DMS153 treated with DMSO at 0.1 percent for 48 hours (cell line): ENCODE data around the gene CTAGE8.
"Not testable (repeated sequence)": the region's sequence is repeated elsewhere in the genome, so short reads cannot be mapped to it uniquely, and the experiment has no call there.

Source experiments
- DNase-seq: peaks from one replicate; lab custom pipeline; 2025; ENCODE audit not compliant: unreplicated experiment; lab: John Stamatoyannopoulos, UW

Gene CTAGE8, protein sequence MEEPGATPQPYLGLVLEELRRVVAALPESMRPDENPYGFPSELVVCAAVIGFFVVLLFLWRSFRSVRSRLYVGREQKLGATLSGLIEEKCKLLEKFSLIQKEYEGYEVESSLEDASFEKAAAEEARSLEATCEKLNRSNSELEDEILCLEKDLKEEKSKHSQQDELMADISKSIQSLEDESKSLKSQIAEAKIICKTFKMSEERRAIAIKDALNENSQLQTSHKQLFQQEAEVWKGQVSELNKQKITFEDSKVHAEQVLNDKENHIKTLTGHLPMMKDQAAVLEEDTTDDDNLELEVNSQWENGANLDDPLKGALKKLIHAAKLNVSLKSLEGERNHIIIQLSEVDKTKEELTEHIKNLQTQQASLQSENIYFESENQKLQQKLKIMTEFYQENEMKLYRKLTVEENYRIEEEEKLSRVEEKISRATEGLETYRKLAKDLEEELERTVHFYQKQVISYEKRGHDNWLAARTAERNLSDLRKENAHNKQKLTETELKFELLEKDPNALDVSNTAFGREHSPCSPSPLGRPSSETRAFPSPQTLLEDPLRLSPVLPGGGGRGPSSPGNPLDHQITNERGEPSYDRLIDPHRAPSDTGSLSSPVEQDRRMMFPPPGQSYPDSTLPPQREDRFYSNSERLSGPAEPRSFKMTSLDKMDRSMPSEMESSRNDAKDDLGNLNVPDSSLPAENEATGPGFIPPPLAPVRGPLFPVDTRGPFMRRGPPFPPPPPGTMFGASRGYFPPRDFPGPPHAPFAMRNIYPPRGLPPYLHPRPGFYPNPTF

DNA sequence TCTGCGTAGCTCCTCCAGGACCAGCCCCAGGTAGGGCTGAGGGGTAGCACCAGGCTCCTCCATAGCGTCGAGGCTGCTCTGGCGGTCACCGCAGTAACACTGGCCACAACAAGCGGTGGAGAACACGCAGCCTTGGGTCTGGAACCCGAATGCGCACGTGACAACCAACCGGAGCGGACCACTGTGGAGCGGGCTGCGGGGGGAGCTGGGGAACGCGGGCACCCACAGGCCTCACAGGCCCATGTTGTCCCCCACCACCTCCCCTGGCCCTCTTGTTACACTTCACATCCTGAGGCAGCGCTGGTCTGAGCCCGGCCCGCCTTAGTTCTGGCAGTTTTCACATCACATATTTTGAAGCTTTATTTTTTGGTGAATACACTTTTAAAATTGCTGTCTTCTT, at the start of gene CTAGE8:
Gene CTAGE8, minus strand, starts transcription at position 101 of the 400 bp plus-strand sequence. Its CDS starts 38 bp downstream, at position 63.
- DNase-seq, result not testable (repeated sequence)

DNA sequence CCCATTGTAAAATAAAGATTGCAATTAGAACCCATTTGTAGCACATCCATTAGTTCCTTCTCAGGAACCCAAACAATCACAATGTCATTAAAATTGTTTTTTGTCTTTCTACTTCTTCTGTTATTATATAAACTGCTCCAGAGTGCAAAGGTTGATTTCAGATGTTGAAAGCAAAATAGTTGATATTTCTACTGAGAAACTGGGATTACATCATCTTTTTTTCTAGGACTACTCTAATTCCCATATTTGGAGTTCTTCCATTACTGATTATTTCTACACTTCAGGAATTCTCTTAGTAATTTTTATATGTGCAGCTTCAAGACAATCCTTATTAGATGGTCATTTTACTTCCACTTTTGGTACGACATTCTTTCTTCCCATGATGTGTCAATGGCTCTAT, 48.4 kb upstream of the CTAGE8 start:
- not testable (repeated sequence) for DNase-seq

DNA sequence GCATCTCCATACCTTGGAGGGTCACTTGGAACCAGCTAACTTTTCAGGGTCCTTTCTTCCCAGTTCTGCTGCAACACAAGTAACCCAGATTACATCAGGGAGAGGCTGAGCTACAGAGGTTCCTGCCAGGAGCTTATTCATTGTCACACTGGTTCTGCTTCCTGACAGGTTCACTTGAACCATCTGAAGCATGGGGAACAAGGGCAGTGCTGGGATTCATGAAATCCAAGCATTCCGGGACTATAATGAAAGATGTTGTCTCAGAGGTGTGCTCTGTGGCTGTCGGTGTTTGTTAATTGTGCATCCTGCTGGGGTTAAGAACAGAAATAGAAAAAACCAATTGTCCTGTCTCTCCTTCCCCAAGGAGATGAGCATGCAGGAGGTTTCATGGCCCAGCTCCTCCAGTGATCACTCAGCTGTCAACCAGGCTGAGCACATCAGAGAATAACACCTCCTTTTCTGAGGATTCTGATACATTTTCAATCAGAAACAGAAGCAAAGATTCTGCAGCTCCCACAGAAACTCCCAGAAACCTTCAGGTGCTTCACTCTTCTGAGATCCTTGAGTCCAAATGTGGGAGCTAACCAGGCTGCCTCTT, 42.9 kb upstream of the CTAGE8 start, which contains the start of gene OR2A1:
Gene OR2A1, plus strand, starts transcription at position 548 of the 598 bp plus-strand sequence. CDS start 5,706 bp downstream, outside the sequence.
- not testable (repeated sequence) for DNase-seq

DNA sequence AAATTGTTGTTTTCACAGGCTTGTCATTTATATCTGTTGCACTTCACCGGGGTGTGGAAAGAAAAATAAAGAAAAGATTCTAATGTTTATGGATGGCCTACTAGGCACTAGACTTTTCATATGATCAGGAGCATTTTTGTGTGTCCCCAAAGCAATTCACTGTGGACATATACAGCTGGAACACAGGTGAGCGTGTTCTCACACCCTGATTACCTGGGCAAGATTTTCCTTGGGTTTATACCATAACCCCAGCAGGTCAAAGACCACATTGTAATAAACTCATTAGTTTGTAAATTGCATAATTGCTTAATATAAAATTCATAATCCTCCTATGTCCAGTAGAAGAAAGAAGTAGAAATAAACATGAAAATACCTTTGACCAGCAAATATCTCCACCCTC, 42.1 kb upstream of the CTAGE8 start:
- DNase-seq, result not testable (repeated sequence)

DNA sequence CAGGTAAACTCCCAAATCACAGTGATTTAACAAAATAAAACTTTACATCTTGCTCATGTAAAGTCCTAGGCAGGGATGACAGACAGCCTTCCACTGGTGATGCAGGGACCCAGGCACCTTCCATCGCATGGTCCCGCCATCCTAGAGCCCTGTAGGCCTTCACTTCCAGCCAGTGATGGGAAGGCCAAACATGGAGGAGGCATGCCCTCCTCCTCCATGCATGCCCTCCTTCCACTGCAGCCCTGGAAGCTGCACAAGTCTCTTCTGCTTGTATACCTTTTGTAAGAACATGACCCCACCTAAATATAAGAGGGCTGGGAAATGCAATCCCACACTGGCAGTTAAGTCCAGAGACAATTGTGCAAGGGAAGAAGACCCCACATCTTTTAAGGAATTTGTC, 40.6 kb upstream of the CTAGE8 start:
- not testable (repeated sequence) for DNase-seq

DNA sequence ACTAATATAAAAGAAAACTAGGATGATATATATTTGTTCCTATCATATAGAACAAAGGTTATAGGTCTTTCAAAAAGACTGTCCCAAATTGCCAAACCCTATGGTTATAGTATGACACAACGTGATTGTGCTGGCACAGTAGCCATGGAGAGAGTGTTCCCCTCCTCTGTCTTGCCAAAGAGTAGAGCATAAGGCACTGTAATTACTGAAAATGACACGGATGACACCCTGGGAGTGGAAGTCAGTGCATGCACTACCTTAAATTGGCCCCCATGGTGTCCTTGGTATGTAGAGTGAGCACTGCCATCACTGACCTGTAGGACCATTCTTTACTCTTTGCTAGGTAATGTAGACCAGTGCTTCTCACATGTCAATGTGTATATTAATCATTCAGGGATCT, 36.1 kb upstream of the CTAGE8 start:
- not testable (repeated sequence) for DNase-seq

DNA sequence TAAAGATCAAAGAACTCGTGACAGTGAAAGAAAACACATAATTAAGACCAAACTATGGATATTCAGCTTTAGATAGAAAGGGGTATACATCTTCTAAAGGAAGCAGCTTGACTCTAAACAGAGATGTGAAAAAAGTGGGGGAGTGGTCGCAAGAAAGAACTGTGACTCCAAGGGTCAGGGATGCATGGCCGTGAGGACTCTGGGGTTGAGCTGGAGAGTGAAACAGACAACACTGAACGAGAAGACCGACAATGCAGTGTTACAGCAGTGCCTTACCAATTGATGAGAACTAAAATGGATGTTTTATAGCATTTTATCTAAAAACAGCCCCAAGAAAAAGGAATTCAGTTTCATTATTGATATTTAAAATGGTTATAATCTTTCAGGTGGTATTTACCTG, 34.5 kb upstream of the CTAGE8 start:
- not testable (repeated sequence) for DNase-seq

DNA sequence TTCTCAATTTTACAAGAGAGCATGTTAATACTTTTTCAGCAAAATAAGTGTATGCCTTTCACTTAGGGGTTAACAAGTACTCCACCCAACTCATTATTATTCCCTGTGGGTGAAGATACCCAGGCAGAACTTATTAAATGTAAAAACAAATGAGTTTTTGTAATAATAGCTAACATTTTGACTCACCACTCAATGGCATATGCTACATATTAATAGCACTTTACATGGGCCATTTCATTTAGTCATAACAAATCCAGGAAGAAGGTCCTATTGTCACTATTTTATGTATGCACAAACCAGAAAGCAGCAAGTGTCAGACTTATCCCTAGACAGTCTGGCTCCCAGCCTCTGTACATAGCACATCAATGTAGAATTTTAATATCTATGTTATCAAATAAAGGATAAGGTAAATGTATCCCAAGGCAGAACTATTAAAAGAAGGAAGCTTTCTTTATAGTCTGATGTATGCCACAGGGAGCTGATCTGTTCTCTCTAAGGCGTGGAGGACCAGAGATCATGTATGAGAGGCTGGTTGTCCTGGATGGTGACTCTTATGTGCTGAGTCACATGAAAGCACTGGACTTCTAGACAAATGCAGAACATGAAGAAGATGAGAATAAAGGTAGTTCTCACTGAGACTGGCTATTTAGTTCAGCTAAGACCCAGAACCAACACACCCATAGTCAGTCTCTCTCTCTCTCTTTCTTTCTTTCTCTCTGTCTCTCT, 33.7 kb upstream of the CTAGE8 start:
- DNase-seq, result not testable (repeated sequence)

DNA sequence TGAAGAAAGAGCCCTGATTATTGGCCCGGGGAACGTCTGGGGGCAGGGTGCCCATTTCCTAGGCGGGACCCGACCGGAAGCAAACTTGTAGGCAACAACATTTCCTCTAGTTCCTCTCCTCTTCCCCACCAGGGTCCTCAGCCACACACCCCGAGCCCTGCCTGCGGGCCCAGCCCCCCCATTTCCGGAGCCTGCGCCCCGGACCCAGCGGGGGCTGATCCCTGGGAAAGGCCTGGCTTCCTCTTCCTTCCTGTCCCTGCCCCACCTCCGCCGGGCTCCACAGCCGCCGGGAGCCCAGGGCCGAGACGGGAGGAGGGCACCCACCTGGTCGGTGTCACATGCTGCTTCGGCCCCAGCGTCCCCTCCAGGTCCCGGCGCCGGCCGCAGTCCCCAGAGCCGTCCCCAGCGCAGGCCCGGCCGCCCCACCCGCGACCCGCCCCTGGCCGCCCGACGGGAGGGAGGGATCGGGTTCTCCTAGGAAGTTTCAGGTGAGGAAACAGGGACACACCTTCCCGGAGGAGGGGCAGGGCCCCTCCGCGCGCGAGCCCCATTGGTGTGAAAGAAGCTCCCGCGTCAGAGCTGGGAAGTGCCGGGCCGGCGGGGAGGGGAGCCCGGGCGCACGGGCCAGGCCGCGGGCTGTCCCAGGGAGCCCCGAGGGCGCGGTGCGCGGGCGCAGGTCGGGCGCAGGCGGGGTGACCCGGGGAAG, 24.9 kb upstream of the CTAGE8 start:
- not testable (repeated sequence) for DNase-seq

DNA sequence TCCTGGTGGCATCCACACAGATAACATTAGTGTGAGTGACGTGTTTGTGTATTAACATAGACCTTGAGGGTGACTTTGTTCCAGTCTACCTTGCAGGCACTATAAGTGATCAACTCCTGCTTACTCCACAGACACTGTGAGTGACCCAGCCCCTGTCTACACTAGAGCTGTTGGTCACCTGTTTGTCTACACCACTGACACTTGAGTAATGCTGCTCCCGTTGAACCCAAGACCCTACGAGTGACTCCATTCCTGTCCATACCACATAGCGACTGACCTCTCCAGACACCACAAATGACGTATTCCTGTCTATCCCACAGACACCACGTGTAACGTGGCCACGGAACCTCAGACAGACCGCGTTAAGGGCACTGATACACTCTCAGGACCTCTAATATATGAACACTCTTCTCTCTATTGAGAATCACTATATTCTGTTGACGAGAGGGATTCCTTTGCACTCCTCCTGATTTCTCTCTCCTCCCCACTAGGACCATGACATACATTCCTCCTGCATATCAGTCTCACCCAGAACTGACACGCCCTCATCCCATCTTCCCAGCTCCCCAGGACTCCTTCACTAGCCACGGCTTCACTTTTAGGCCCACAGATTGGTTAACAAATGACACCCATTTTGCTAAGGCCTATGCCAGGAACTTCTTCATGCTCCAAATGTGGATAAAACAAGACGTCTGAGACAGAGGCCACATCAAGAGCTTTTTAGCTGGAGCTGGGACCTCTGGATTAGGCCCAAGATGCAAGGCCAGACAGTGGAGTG, 23.5 kb upstream of the CTAGE8 start:
- not testable (repeated sequence) for DNase-seq

DNA sequence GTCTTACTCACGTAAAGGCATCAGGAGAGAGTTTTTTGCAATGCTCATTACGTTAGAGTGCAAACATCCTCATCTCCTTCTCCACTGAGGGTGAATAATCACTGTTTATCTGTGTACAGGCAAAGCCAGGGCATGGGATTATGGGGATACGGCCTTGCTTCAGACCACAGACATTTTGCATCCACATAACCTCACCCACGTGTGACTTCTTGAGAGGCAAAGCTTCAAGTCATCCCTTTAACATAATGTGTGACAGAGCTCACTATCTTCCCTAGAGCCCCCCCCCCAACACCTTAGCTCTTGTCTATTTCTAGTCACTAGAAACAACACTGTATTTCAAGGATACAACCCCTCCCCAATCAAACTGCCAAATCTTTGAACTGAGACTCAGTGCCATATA, 22.5 kb upstream of the CTAGE8 start:
- DNase-seq, result not testable (repeated sequence)

DNA sequence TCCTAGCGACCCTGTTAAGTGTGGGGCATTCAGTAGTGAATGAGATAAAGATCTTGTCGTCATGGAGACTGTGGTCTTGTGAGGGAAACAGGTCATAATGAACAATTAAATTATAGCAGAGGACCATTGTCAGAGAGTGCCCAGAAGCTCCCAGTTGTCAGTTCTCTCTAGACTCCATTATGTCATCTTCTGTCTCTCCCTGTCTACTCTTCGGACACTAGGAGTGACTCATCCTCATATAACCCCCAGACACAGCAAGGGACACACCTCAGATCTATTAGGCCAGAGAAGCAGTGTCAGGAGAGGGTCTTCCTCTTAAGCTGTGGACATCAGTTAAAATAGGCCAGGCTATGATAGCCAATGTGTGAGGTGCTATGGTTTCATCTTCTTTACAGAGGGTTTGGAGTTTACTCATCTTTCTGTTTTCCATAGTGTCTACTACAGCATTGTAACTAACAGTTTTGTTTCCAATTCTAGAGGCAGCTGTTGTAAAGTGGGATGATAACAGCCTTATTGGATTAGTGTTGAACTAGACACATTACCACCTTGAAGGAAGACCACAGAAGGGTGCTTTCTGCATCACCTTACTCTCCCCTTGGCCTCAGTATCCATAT, 18.2 kb upstream of the CTAGE8 start:
- DNase-seq, result not testable (repeated sequence)

DNA sequence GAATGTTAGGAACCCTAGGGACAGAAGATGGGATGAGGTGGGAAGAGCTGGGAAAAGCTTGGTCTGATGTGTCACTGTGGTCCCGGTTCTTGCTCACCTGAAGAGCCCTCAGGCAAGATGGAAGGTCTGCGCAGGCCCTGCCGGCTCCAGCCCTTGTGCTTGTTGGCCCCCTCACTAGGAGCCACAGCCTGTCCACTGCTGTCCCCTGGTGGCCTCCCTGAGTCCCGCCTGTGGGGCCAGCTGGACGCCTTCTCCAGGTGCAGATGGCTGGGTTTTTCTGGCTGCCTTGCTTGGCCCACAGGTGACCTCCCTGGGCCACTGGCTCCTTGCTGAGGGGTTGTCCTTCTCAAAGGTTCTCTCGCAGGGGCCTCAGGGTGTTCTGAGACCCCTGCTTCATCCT, 14.6 kb upstream of the CTAGE8 start:
- not testable (repeated sequence) for DNase-seq

DNA sequence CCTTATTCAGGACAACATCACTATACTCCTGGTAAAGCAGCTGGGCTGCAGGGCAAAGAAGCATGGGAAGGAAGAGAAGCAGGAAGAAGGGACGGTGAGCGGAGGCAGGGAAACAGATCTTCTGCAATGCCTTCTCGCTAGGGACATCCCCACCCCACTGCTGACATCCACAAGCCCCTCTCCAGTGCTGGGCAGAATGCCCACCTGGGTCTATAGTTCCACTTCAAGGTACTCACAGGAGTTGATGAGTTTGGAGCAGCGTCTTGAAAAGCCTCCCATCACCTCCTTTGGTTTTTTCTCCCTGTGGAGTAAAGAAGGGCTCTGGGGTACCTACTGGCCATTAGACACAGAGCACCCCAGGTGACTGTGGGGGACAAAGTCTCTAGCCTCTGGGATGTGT, 13.4 kb upstream of the CTAGE8 start:
- not testable (repeated sequence) for DNase-seq

DNA sequence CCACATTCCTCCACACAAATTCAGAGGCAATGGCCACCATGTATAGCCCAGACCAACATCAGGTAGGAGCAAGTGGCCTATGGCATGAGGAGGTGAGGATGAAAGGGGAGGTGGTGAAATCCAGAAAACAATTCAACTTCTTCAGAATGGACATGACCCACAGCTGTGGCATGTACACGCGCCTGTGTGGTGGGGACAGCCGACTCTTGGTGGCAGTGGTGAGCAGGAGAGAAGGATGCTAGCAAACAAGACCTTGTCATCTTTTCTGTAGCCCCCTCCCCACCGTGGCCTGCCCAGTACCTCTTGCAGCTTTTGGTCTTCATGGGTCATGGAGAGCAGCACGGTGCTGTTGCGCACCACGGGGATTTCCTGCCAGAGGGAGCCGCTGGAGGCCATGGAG, 12.9 kb upstream of the CTAGE8 start:
- not testable (repeated sequence) for DNase-seq

DNA sequence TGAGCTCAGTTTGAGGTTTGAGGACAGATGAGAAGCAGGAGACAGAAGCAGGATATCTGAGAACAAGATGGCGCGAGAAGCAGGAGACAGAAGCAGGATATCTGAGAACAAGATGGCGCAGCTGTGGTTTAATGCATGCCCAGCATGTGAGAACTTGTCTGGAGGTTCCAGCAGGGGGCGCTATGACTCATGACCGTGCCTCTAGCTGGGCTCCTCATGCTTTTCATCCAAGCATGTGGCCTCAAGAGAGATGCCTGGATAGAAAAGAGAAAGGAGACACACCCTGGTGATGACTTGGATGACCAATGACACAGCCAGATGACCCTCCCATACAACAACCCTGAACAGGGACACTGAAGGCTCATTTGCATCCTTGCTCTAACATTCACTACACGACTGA, 10.9 kb upstream of the CTAGE8 start:
- not testable (repeated sequence) for DNase-seq

DNA sequence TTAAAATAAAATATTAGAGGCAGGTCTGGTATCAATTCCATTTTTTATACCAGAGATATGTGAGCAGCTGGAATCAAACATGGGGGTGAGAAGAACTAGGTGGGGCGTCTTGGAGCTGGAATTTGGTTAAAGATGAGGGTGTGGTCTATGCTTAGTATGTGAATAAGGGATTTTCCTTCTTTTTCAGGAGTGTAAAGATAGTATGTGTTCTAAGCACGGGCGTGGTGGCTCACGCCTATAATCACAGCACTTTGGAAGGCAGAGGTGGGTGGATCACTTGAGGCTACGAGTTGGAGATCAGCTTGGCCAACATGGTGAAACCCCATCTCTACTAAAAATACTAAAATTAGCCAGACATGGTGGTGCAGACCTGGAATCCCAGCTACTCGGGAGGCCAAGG, 6.2 kb upstream of the CTAGE8 start:
- DNase-seq, result not testable (repeated sequence)

DNA sequence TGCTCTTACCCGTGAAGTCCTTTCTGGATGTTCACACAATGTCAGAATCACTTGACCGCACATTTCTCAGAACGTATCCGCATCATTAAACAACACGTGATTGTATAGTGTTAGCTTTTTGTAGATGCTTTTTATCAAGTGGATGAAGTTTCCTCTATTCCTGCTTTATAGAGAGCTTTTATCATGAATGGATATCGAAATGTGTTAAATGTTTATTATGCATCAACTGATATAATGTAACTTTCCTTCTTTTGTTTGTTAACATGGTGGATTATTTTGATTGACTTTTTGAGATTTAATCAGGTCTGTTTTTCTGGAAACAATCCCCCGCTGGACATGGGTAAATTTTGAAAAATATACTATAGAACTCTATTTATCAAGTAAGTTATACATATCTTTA, 4.4 kb downstream of the CTAGE8 start, which contains the start of gene OR2A7:
Gene OR2A7, minus strand, starts transcription at position 101 of the 400 bp plus-strand sequence. CDS start 5,164 bp downstream, outside the sequence.
- DNase-seq, result not testable (repeated sequence)

DNA sequence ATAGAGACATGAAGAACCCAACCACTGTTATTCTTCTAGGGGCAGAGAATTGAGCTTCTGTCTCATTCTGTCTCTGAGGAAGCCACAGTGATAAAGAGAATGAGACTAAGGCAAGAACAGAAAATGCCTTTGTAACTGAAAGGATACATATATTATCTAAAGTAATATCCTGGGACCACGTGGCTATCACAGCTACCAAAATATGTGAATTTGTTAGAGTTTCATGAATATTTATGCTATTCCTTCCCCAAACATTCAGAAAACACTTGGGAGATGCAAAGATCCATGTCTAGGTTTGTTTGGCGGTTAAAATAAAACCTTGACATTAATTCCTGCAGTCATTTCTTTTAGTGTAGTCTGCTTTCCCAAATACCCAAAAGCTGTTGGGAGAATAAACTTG, 7.0 kb downstream of the CTAGE8 start:
- DNase-seq, result not testable (repeated sequence)
